ENCODE data around the gene TANC1. TPM values are rescaled to one million over a fixed set of nuclear protein-coding genes. Genes with fewer than 3 reads are reported as not detected.

The TANC1 gene
- total and polyA plus RNA-seq, 2 of the 4 experiments (the other 2 are of a cell fraction) = 10.2 to 12.9 TPM

- H2BK20ac ChIP-seq (ENCODE audit: low read depth, low read length) = no peak overlapping the region
- ChIA-PET CTCF (interaction anchor here (1.3 kb wide), 1 partner anchor 10 kb away, joined by 3 read pairs; no protein-coding TSS in a partner anchor), POLR2A (ENCODE audit: unreplicated experiment) (no interaction called here)
- no peak overlapping the region for H3K14ac ChIP-seq (replicated peaks; ENCODE audit: low read depth, low read length)
- H2AK5ac ChIP-seq (ENCODE audit: low read depth, low read length) = no peak overlapping the region
- no peaks in the 10 kb centered on the region for H3K9me3 ChIP-seq (ENCODE audit: control insufficient read depth, insufficient read depth, low read length)
- dilution Hi-C loops (cut with HindIII; ENCODE audit: low sequenced_read_pairs, unreplicated experiment) = no loop called here
- H3K4ac ChIP-seq (ENCODE audit: low read depth, low read length) = no peak overlapping the region
- H3K9me1 ChIP-seq (ENCODE audit: insufficient read depth, low read length) = peaks cover 5% of the 10 kb centered on the region; the same call in 1 of the 2 replicates
- no peak overlapping the region for H3K4me3 ChIP-seq (ENCODE audit: insufficient read depth, low read depth, low read length)
- BruUV-seq (replicated peaks) = no TSS peak
- no peaks in the 10 kb centered on the region for H3K79me1 ChIP-seq (ENCODE audit: low read depth in 1 of 2, low read length in 2 of 2)
- no peaks in the 10 kb centered on the region; the same call in 1 of the 2 replicates for H4K20me1 ChIP-seq (ENCODE audit: insufficient read depth, low read length)
- H2BK5ac ChIP-seq (ENCODE audit: low read depth, low read length, poor library complexity, severe bottlenecking) = no peak overlapping the region
- no peak overlapping the region for H3K27ac ChIP-seq (ENCODE audit: insufficient read depth, low read length)
- H4K5ac ChIP-seq (ENCODE audit: low read depth, low read length) = no peak overlapping the region
- no peak overlapping the region for H2AK9ac ChIP-seq (replicated peaks; ENCODE audit: low read depth, low read length, poor library complexity)
- DNase-seq (no peak), ATAC-seq (ENCODE audit: low read depth) (no peak)
- no peak overlapping the region for H3K18ac ChIP-seq (ENCODE audit: low read depth, low read length)
- TF ChIP-seq RAD21 (IDR thresholded peaks at IDR 0.05; ENCODE audit: low read length) (no peak), MXI1 (IDR thresholded peaks at IDR 0.05; ENCODE audit: borderline replicate concordance, low read depth, low read length) (no peak), SMC3 (IDR thresholded peaks at IDR 0.05; ENCODE audit: low read depth, low read length) (no peak), RFX5 (IDR thresholded peaks at IDR 0.05; ENCODE audit: low read depth, low read length) (no peak), CEBPB (IDR thresholded peaks at IDR 0.05; ENCODE audit: low read depth, low read length) (no peak), FOS (IDR thresholded peaks at IDR 0.05; ENCODE audit: low read depth, low read length) (no peak)
- H4K91ac ChIP-seq (ENCODE audit: insufficient read depth, low read depth, low read length) = no peak overlapping the region
- no peak overlapping the region for H3K23ac ChIP-seq (ENCODE audit: low read depth, low read length)
- H2AFZ ChIP-seq (replicated peaks; ENCODE audit: low read length, poor library complexity) = no peak overlapping the region
- in situ Hi-C loops (cut with MboI; ENCODE audit: low sequenced_read_pairs) = no loop called here
- no peak overlapping the region for H4K8ac ChIP-seq (ENCODE audit: low read depth in 2 of 2, low read length in 2 of 2)
- H2BK120ac ChIP-seq (ENCODE audit: low read depth, low read length) = no peak overlapping the region
- H3K56ac ChIP-seq (ENCODE audit: extremely low read depth, insufficient read depth, low read length) = no peak overlapping the region
- H3K4me2 ChIP-seq (ENCODE audit: low read depth, low read length) = no peak overlapping the region
- H3K36me3 ChIP-seq (ENCODE audit: control insufficient read depth, insufficient read depth, low read length) = peaks cover 60% of the 10 kb centered on the region
- no peaks in the 10 kb centered on the region for H3K27me3 ChIP-seq (ENCODE audit: control insufficient read depth, insufficient read depth, low read length)
- H3K4me1 ChIP-seq (ENCODE audit: control insufficient read depth, insufficient read depth, low read length) = no peaks in the 10 kb centered on the region
- no peak overlapping the region for H3K9ac ChIP-seq (ENCODE audit: low read depth, low read length)
- intact Hi-C loops (cut with micrococcal nuclease) = no loop called here
- no peak overlapping the region for H2BK15ac ChIP-seq (ENCODE audit: low read depth, low read length)
Observed at GRCh38 chr2:159226608-159227385, 258.4 kb downstream of the TANC1 start.

Measured in IMR-90 (cell line).